HG03196 (cell line): ENCODE measurements around the gene CYP21A2.
"Not testable (repeated sequence)": the region's sequence is repeated elsewhere in the genome, so short reads cannot be mapped to it uniquely, and the experiment has no call there.

Experiments
- ATAC-seq: cut with Tn5 transposase; IDR thresholded peaks from one replicate; pipeline ENCODE4 v1.9.1; 2021; ENCODE audit not compliant: unreplicated experiment

CYP21A2 gene

DNA sequence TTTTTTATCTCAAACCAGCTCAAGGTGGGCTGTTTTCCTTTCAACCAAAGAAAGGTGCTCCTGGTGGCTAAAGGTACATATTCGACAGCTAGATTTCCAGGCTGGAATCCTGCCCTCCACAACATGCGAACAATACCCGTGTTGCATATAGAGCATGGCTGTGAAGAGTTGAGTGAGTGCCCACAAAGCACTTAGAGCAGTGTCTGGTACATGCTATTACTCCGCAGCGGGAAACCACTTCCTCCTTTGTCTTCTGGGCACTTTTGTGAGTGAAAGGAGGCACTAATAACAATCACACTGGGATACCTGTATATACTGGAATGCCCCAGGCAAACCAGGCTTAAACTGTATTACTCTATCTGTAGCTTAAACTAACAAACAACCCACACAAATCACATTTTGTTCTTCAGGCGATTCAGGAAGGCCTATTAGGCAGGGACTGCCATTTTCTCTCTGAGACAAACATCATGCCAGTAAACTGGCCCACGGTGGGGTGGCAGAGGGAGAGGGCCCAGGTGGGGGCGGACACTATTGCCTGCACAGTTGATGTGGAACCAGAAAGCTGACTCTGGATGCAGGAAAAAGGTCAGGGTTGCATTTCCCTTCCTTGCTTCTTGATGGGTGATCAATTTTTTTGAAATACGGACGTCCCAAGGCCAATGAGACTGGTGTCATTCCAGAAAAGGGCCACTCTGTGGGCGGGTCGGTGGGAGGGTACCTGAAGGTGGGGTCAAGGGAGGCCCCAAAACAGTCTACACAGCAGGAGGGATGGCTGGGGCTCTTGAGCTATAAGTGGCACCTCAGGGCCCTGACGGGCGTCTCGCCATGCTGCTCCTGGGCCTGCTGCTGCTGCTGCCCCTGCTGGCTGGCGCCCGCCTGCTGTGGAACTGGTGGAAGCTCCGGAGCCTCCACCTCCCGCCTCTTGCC is at the start of gene CYP21A2:
Gene CYP21A2 (plus strand): TSS at position 818 of the 927 bp plus-strand sequence. CDS start 8 bp downstream, at position 826.
- ATAC-seq = not testable (repeated sequence)

DNA sequence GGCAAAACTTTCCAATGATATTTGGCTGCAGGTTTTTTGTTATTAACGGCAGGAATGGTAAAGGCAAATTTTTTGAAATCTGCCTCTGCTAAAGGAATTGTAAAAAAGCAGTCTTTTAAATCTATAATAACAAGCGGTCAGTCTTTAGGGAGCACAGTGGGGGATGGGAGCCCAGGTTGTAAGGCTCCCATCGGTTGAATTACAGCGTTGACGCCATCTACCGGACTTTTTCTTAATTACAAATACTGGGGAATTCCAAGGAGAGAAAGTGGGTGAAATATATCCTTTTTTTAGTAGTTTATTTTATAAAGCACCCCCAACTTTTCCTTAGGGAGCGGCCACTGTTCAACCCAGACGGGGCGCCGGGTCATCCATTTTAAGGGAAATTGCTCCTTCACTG is 48.9 kb upstream of the CYP21A2 start:
- not testable (repeated sequence) for ATAC-seq

DNA sequence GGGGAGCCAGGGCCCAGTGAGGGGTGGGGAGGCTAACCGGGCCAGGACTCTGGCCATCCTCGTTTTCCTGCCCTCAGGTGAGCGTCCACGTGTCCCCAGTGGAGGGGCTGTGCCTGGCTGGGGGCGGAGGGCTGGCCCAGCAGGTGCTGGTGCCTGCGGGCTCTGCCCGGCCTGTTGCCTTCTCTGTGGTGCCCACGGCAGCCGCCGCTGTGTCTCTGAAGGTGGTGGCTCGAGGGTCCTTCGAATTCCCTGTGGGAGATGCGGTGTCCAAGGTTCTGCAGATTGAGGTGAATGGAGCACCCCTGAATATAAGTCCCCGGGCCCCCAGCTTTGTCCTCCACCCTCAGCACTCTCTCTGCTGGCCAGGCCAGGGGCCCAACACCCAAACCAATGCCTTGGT is 43.8 kb upstream of the CYP21A2 start:
- not testable (repeated sequence) for ATAC-seq

DNA sequence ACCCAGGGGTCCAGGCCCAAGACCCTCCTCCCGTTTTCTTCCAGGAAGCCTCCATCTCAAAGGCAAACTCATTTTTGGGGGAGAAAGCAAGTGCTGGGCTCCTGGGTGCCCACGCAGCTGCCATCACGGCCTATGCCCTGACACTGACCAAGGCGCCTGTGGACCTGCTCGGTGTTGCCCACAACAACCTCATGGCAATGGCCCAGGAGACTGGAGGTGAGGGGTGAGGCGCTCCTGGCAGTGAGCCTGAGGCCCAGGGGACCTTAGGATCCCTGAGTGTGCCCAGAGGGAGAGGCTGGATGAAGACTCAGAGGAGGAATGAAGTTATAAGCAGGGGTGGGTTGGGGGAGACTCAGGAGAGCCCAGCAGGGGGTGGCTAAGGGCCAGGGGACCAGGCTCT is 41.8 kb upstream of the CYP21A2 start:
- not testable (repeated sequence) for ATAC-seq

DNA sequence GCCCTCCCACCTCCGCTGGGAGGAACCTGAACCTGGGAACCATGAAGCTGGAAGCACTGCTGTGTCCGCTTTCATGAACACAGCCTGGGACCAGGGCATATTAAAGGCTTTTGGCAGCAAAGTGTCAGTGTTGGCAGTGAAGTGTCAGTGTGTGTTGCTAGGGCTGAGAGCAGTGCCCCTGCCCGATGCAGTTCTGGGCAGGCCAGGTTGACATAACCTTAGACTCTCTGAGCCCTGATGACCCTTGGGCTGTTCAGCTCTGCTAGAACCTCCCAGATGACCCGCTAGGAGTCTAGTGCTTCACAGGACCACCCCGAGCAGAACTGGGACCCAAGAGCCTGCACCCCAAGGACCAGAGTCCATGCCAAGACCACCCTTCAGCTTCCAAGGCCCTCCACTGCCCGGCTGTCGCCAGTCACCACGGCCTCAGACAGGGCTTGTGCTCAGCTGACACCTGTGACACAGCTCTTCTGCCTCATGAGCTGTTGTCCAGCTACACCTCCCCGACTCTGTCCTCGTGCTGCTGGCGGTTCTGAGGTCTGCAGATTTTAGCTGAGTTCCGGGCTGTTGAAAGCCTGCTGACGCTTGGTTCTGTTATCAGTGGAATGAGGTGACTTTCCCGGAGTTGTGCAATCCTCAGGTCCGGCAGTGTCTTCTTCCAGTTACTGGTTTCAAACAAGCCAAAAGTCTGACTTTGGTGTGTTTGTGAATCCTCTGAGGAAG is 35.5 kb upstream of the CYP21A2 start:
- not testable (repeated sequence) for ATAC-seq

DNA sequence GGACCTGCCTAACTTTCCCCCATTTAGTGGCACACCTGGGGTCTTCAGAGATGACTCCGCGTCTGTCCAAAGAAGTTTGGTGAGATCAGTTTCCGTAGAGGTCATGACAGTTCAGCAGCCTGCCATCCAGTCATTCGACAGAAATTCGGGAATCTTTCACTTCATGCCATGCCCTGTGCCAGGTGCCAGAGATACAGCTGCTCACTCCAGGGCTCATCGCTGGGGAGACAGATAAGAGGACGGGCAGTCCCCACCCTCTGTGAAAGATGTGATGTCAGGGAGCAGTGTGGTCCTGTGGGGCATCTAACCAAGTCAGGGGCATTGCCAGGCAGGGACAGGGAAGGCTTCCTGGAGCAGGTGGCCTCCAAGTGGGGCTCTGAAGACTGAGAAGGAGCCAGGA is 34.9 kb upstream of the CYP21A2 start:
- ATAC-seq = not testable (repeated sequence)

DNA sequence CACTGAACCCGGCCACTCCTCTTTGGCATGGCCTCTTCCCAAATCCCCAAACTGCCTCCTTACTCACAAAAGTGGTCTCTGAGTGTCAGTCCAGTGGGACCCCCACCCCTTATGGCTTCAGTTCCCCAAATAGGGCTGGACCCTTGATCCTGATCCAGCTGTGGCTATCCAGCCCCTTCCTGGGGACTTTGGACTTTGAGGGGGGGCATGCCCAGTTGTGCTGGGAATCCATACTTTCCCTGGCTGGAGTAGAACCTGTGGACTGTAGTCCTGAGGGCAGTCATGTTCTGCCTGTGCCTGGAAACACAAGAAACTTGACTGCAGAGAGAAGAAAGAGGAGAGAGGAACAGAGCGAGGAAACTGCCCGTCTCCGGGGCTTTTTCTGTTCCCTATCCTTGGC is 33.8 kb upstream of the CYP21A2 start:
- not testable (repeated sequence) for ATAC-seq

DNA sequence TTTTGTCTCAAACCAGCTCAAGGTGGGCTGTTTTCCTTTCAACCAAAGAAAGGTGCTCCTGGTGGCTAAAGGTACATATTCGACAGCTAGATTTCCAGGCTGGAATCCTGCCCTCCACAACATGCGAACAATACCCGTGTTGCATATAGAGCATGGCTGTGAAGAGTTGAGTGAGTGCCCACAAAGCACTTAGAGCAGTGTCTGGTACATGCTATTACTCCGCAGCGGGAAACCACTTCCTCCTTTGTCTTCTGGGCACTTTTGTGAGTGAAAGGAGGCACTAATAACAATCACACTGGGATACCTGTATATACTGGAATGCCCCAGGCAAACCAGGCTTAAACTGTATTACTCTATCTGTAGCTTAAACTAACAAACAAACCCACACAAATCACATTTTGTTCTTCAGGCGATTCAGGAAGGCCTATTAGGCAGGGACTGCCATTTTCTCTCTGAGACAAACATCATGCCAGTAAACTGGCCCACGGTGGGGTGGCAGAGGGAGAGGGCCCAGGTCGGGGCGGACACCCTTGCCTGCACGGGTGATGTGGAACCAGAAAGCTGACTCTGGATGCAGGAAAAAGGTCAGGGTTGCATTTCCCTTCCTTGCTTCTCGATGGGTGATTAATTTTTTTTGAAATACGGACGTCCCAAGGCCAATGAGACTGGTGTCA is 33.2 kb upstream of the CYP21A2 start:
- ATAC-seq = not testable (repeated sequence)

DNA sequence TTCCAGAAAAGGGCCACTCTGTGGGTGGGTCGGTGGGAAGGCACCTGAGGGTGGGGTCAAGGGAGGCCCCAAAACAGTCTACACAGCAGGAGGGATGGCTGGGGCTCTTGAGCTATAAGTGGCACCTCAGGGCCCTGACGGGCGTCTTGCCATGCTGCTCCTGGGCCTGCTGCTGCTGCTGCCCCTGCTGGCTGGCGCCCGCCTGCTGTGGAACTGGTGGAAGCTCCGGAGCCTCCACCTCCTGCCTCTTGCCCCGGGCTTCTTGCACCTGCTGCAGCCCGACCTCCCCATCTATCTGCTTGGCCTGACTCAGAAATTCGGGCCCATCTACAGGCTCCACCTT is 32.7 kb upstream of the CYP21A2 start:
- not testable (repeated sequence) for ATAC-seq

DNA sequence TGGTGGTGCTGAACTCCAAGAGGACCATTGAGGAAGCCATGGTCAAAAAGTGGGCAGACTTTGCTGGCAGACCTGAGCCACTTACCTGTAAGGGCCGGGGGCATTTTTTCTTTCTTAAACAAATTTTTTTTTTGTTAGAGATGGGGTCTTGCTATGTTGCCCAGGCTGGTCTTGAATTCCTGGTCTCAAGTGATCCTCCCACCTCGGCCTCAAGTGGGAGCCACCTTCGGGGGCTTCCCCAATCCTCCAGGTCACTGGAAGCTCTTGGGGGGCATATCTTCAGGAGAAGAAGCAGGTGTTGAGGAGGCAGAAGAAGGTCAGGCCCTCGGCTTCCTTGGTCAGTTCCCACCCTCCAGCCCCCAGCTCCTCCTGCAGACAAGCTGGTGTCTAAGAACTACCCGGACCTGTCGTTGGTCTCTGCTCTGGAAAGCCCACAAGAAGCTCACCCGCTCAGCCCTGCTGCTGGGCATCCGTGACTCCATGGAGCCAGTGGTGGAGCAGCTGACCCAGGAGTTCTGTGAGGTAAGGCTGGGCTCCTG is 32.2 kb upstream of the CYP21A2 start:
- ATAC-seq = not testable (repeated sequence)

DNA sequence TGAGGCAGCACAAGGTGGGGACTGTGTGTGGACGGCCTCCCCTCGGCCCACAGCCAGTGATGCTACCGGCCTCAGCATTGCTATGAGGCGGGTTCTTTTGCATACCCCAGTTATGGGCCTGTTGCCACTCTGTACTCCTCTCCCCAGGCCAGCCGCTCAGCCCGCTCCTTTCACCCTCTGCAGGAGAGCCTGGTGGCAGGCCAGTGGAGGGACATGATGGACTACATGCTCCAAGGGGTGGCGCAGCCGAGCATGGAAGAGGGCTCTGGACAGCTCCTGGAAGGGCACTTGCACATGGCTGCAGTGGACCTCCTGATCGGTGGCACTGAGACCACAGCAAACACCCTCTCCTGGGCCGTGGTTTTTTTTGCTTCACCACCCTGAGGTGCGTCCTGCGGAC is 31.1 kb upstream of the CYP21A2 start:
- ATAC-seq = not testable (repeated sequence)

DNA sequence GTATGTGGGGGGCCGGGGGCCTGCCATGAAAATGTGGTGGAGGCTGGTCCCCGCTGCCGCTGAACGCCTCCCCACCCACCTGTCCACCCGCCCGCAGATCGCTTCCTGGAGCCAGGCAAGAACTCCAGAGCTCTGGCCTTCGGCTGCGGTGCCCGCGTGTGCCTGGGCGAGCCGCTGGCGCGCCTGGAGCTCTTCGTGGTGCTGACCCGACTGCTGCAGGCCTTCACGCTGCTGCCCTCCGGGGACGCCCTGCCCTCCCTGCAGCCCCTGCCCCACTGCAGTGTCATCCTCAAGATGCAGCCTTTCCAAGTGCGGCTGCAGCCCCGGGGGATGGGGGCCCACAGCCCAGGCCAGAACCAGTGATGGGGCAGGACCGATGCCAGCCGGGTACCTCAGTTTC is 30.2 kb upstream of the CYP21A2 start:
- not testable (repeated sequence) for ATAC-seq

DNA sequence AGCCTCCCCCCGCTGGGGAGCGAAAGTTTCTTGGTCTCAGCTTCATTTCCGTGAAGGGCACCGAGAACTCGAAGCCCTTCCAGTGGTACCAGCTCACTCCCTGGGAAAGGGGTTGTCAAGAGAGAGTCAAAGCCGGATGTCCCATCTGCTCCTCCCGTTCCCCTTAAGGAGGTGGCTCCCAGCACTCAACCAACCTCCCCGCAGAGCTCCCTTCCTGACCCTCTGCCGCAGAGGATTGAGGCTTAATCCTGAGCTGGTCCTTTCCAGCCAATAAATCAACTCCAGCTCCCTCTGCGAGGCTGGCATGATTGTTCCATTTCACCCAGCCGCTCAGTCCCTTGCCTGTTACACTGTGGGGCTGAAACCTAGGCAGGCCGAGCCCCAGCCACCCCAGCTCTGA is 29.6 kb upstream of the CYP21A2 start:
- ATAC-seq = not testable (repeated sequence)

DNA sequence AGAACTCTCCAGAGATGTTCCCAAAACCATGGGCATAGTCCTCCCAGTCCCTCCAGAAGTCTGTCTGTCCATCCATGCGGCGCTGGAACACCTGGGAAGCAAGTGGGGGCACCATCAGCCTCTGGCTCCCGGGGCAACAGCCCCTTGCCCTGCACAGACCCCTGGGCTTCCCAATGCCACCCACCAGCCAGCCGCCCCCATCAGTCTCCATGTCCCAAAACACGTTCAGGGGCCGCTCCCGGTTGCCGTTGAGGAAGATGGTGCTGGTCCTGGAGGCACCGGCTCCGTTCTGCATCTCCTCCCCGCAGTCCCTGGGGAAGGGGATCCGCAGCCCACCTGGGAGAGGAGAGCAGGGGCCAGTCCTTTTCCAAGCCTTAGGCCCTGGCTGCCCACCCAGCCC is 28.7 kb upstream of the CYP21A2 start:
- not testable (repeated sequence) for ATAC-seq

DNA sequence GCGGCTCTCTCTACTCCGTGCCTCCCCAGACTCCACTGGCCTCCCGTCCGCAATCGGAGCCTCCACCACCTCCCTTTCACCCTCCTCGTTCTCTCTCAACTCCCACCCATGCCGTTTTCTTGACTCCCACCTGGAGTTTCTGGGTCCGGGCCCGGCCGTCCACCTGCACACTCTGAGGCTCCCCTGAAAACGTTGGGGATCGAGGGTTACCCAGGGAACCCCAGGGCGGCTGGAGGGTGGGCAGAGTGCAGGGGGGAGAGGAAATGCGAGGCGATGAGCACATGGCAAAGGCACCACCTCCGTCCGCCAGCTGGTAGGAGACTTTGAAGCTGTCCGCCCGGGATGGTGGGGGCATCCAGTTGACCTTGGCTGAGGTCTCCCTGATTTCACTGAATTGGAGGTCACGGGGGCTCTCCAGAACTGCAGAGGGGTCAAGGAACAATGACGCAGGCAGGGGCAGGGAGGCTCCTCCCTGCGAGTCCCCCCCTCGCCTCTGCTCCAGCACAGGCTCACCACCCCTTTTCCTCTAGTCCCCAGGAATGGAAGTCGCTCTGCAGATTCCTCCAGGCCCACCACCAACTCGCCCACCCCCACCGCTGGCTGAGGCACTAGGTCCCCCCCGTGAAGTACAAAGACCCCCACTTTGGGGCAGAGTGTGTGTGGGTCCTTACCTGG is 27.2 kb upstream of the CYP21A2 start:
- not testable (repeated sequence) for ATAC-seq

DNA sequence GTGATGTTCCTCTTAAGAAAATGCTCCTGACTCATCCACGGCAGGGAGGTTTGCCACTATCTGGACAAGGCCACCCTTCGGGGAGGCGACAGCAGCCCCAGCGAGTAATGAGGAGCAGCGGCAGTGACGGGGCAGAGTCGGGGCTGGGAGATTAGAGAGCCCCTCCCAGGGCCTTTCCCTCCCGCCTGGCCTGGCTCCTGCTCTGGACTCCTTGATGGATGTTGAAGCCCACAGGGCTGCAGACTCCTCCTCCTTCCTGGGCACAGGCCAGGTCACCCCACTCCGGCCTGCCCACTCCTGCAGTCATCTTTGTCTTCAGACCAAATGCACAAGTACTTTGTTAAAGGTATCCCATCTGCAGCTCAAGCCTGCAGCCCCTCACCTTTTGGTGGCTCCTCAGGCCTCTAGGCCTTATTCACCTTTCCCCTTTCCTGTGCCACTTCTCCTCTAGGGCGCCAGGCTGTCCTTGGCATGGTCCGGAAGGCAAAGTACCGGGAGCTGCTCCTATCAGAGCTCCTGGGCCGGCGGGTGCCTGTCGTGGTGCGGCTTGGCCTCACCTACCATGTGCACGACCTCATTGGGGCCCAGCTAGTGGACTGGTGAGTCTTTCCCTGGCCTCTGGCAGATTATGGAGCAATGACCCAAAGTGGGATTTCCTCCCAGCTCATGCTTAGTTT is 25.1 kb upstream of the CYP21A2 start:
- ATAC-seq = not testable (repeated sequence)

DNA sequence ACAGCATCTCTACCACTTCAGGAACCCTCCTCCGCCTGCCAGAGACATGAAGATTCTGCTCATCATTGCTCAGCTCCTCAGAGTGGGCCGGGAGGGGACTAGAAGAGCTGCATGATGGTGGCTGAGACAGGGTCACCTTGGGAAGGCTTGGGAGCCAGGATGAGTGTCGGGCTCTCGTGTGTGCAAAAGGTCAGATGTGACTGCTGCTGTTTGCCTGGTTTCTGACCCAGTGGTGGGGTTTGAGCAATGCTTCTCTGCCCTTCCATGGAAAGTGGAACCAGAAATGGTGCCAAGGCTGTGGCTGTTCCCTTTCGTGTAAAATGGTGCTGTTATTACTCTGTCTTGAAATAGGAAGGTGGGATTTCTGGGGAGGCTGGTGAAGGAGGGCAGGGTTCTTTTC is 24.5 kb upstream of the CYP21A2 start:
- ATAC-seq = not testable (repeated sequence)

DNA sequence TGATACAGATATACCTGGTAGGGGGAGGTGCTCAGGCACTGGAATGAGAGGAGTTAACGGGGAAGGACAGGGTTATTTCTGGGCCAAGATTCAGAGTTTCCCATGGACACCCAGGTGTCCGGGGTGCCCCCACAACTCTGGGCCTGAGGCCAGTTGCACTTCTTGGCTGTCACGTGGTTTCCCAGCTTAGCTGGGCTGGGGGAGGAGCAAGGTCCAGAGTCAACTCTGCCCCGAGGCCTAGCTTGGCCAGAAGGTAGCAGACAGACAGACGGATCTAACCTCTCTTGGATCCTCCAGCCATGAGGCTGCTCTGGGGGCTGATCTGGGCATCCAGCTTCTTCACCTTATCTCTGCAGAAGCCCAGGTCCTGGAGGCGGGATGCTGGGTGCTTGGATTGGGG is 23.7 kb upstream of the CYP21A2 start, which contains the start of gene C4B:
Gene C4B (plus strand): TSS at position 249 of the 400 bp plus-strand sequence. CDS start 51 bp downstream, at position 300.
- not testable (repeated sequence) for ATAC-seq

DNA sequence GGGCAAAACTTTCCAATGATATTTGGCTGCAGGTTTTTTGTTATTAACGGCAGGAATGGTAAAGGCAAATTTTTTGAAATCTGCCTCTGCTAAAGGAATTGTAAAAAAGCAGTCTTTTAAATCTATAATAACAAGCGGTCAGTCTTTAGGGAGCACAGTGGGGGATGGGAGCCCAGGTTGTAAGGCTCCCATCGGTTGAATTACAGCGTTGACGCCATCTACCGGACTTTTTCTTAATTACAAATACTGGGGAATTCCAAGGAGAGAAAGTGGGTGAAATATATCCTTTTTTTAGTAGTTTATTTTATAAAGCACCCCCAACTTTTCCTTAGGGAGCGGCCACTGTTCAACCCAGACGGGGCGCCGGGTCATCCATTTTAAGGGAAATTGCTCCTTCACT is 16.1 kb upstream of the CYP21A2 start:
- not testable (repeated sequence) for ATAC-seq

DNA sequence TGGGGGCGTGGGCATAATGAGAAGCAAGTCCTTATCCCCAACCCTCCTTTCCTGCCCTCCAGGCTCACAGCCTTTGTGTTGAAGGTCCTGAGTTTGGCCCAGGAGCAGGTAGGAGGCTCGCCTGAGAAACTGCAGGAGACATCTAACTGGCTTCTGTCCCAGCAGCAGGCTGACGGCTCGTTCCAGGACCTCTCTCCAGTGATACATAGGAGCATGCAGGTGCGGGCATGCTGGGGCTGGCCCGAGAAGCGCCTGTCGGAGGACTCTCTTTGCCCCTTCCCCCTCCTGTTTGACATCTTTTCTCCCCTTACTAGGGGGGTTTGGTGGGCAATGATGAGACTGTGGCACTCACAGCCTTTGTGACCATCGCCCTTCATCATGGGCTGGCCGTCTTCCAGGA is 9.6 kb upstream of the CYP21A2 start:
- ATAC-seq = not testable (repeated sequence)
